CD8-positive, alpha-beta memory T cell (primary cell): Measurements from ENCODE around the gene ZNF823. TPM values are rescaled to one million over a fixed set of nuclear protein-coding genes. Genes with fewer than 3 reads are reported as not detected.

ENCODE experiments used
- CTCF ChIA-PET: fragments of 350-600 bp; sonication (Branson Sonifier 250); formaldehyde crosslinking; loops from one replicate; lab custom pipeline; 2021; ENCODE audit warnings: antibody characterized with exemption; lab: Charles Lee
- POLR2A ChIA-PET: fragments of 350-600 bp; sonication (Branson Sonifier 250); formaldehyde crosslinking; loops from one replicate; lab custom pipeline; 2021; ENCODE audit warnings: antibody characterized with exemption; lab: Charles Lee
- DNase-seq, 5 donors: peaks; one replicate each; pipeline versions ENCODE4 v3.0.0 to v3.0.0-alpha.2; 2020 to 2022; ENCODE audit warnings: mixed read lengths in 1 of 5
- H3K27ac ChIP-seq: one replicate; pipeline ENCODE4 v1.7.0; 2013; ENCODE audit warnings: low read depth, mild to moderate bottlenecking, low read length, moderate library complexity
- H3K27me3 ChIP-seq: 2 replicates; pipeline ENCODE4 v1.7.0; 2013; ENCODE audit warnings: low read length, mild to moderate bottlenecking; ENCODE audit not compliant: insufficient read depth, poor library complexity, severe bottlenecking
- H3K36me3 ChIP-seq: 2 replicates; pipeline ENCODE4 v1.7.0; 2013; ENCODE audit warnings: mild to moderate bottlenecking, low read length, moderate library complexity; ENCODE audit not compliant: insufficient read depth
- H3K4me1 ChIP-seq: 2 replicates; pipeline ENCODE4 v1.7.0; 2013; ENCODE audit warnings: mild to moderate bottlenecking, low read length, moderate library complexity; ENCODE audit not compliant: insufficient read depth
- H3K4me3 ChIP-seq: 2 replicates; pipeline ENCODE4 v1.7.0; 2013; ENCODE audit warnings: mild to moderate bottlenecking, low read length
- H3K9me3 ChIP-seq: 2 replicates; pipeline ENCODE4 v1.7.0; 2013; ENCODE audit warnings: mild to moderate bottlenecking, low read length
- H3K27ac Mint-ChIP-seq, 8 donors: one replicate each; pipeline ENCODE4 v1.8.0; 2020 to 2021; ENCODE audit warnings: mixed read lengths in 8 of 8, mild to moderate bottlenecking in 6 of 8, inconsistent platforms in 3 of 8, moderate library complexity in 3 of 8
- H3K27me3 Mint-ChIP-seq, 2 donors: one replicate each; pipeline ENCODE4 v1.8.0; 2020 to 2021; ENCODE audit warnings: mixed read lengths in 2 of 2, mild to moderate bottlenecking in 1 of 2, moderate library complexity in 1 of 2
- H3K36me3 Mint-ChIP-seq, 3 donors: one replicate each; pipeline ENCODE4 v1.8.0; 2020 to 2021; ENCODE audit warnings: mixed read lengths in 3 of 3, inconsistent platforms in 1 of 3, mild to moderate bottlenecking in 1 of 3
- H3K4me1 Mint-ChIP-seq, 3 donors: one replicate each; pipeline ENCODE4 v1.8.0; 2020 to 2021; ENCODE audit warnings: mixed read lengths in 3 of 3, inconsistent platforms in 1 of 3, mild to moderate bottlenecking in 1 of 3
- H3K4me3 Mint-ChIP-seq, 7 donors: one replicate each; pipeline ENCODE4 v1.8.0; 2020 to 2021; ENCODE audit warnings: mixed read lengths in 7 of 7, mild to moderate bottlenecking in 6 of 7, moderate library complexity in 4 of 7, inconsistent platforms in 2 of 7
- H3K9me3 Mint-ChIP-seq, 5 donors: one replicate each; pipeline ENCODE4 v1.8.0; 2020 to 2022; ENCODE audit warnings: mixed read lengths in 5 of 5, mild to moderate bottlenecking in 3 of 5, moderate library complexity in 2 of 5, inconsistent platforms in 1 of 5
- polyA plus RNA-seq: library from polyadenylated mRNA; unstranded; fragments of 300-500 nt; fragmentation: Illumina TruSeq; gene quantifications from one replicate; pipeline ENCODE4 v1.2.3, GENCODE V29; 2021
- total RNA-seq, 2 experiments: library from RNA; stranded (reverse); gene quantifications; one replicate each; pipeline ENCODE4 v1.2.3, GENCODE V29; 2021

The ZNF823 gene
- total and polyA plus RNA-seq, 3 experiments from 2014 or later: 3.6 to 4.6 (median 4.4) TPM

- peaks cover 1 to 19% (median 4%) of the 10 kb centered on the region in 3 donors for H3K36me3 Mint-ChIP-seq
- no peaks in the 10 kb centered on the region for H3K4me1 Mint-ChIP-seq
- H3K27me3 Mint-ChIP-seq: peaks cover 16 to 44% of the 10 kb centered on the region in 2 donors
- no peak overlapping the region for H3K4me3 Mint-ChIP-seq
- no peaks in the 10 kb centered on the region for H3K4me1 ChIP-seq
- POLR2A ChIA-PET: no interaction called here
- H3K9me3 ChIP-seq: peaks cover 12% of the 10 kb centered on the region
- no peak overlapping the region for H3K27ac Mint-ChIP-seq
- no peak overlapping the region for H3K4me3 ChIP-seq
- no peaks in the 10 kb centered on the region for H3K27me3 ChIP-seq
- H3K9me3 Mint-ChIP-seq: peaks cover 20 to 49% (median 47%) of the 10 kb centered on the region in 5 donors
- CTCF ChIA-PET: no interaction called here
- DNase-seq: no peak
- H3K36me3 ChIP-seq: no peaks in the 10 kb centered on the region
- H3K27ac ChIP-seq: no peak overlapping the region
These were observed 18.2 kb upstream of the ZNF823 start for GRCh38 chr19:11756965-11757364.

- H3K36me3 Mint-ChIP-seq: peaks cover 1 to 23% (median 4%) of the 10 kb centered on the region in 3 donors
- CTCF ChIA-PET: no interaction called here
- H3K4me1 Mint-ChIP-seq: no peaks in the 10 kb centered on the region
- peaks cover 12% of the 10 kb centered on the region for H3K9me3 ChIP-seq
- peaks cover 33 to 68% (median 53%) of the 10 kb centered on the region in 5 donors for H3K9me3 Mint-ChIP-seq
- H3K27ac ChIP-seq: no peak overlapping the region
- POLR2A ChIA-PET: no interaction called here
- no peak for DNase-seq
- peaks cover 19 to 35% of the 10 kb centered on the region in 2 donors for H3K27me3 Mint-ChIP-seq
- no peaks in the 10 kb centered on the region for H3K36me3 ChIP-seq
- H3K27ac Mint-ChIP-seq: no peak overlapping the region
- H3K27me3 ChIP-seq: no peaks in the 10 kb centered on the region
- H3K4me1 ChIP-seq: no peaks in the 10 kb centered on the region
- H3K4me3 Mint-ChIP-seq: no peak overlapping the region
- H3K4me3 ChIP-seq: no peak overlapping the region
These were observed 15.9 kb upstream of the ZNF823 start for GRCh38 chr19:11754663-11755062.

- no peaks in the 10 kb centered on the region for H3K36me3 ChIP-seq
- Mint-ChIP-seq H3K4me3 (no peak overlapping the region), H3K36me3 (peaks cover 1 to 36% (median 4%) of the 10 kb centered on the region in 3 donors), H3K9me3 (peaks cover 46 to 79% (median 62%) of the 10 kb centered on the region in 5 donors), H3K27me3 (peaks cover 20 to 30% of the 10 kb centered on the region in 2 donors), H3K27ac (no peak overlapping the region), H3K4me1 (no peaks in the 10 kb centered on the region)
- CTCF ChIA-PET: no interaction called here
- no peaks in the 10 kb centered on the region for H3K4me1 ChIP-seq
- no peaks in the 10 kb centered on the region for H3K27me3 ChIP-seq
- no peak overlapping the region for H3K27ac ChIP-seq
- H3K9me3 ChIP-seq: peaks cover 18% of the 10 kb centered on the region
- POLR2A ChIA-PET: no interaction called here
- no peak overlapping the region for H3K4me3 ChIP-seq
- DNase-seq: no peak
These were observed 13.5 kb upstream of the ZNF823 start for GRCh38 chr19:11752244-11752736.

GRCh38 chr19:11749751-11750150 lies 11.0 kb upstream of the ZNF823 start:
- no peak for DNase-seq
- Mint-ChIP-seq H3K27ac (no peak overlapping the region), H3K27me3 (peaks cover 15 to 30% of the 10 kb centered on the region in 2 donors), H3K4me1 (no peaks in the 10 kb centered on the region), H3K36me3 (peaks cover 1 to 33% (median 6%) of the 10 kb centered on the region in 3 donors), H3K4me3 (no peak overlapping the region), H3K9me3 (peaks cover 43 to 66% (median 58%) of the 10 kb centered on the region in 5 donors)
- CTCF ChIA-PET: no interaction called here
- Histone ChIP-seq H3K4me1 (no peaks in the 10 kb centered on the region), H3K27ac (no peak overlapping the region), H3K27me3 (no peaks in the 10 kb centered on the region), H3K36me3 (no peaks in the 10 kb centered on the region), H3K9me3 (peaks cover 8% of the 10 kb centered on the region), H3K4me3 (no peak overlapping the region)
- POLR2A ChIA-PET: no interaction called here

GRCh38 chr19:11747277-11747676 lies 8.5 kb upstream of the ZNF823 start:
- Histone ChIP-seq H3K9me3 (peaks cover 8% of the 10 kb centered on the region), H3K4me1 (no peaks in the 10 kb centered on the region), H3K4me3 (no peak overlapping the region), H3K27me3 (no peaks in the 10 kb centered on the region), H3K36me3 (no peaks in the 10 kb centered on the region), H3K27ac (no peak overlapping the region)
- Mint-ChIP-seq H3K36me3 (peaks cover 1 to 29% (median 2%) of the 10 kb centered on the region in 3 donors), H3K27ac (no peak overlapping the region), H3K4me1 (no peaks in the 10 kb centered on the region), H3K9me3 (peaks cover 34 to 46% (median 43%) of the 10 kb centered on the region in 5 donors), H3K27me3 (peaks cover 7 to 14% of the 10 kb centered on the region in 2 donors), H3K4me3 (no peak overlapping the region)
- CTCF ChIA-PET: no interaction called here
- POLR2A ChIA-PET: no interaction called here
- DNase-seq: no peak

- ChIA-PET CTCF (no interaction called here), POLR2A (no interaction called here)
- Mint-ChIP-seq H3K36me3 (peaks cover 0 to 22% (median 2%) of the 10 kb centered on the region in 3 donors), H3K27ac (no peak overlapping the region), H3K4me1 (peaks cover 0 to 2% (median 0%) of the 10 kb centered on the region in 3 donors), H3K4me3 (no peak overlapping the region), H3K9me3 (peaks cover 24 to 38% (median 32%) of the 10 kb centered on the region in 5 donors), H3K27me3 (peaks cover 1 to 5% of the 10 kb centered on the region in 2 donors)
- H3K27ac ChIP-seq: no peak overlapping the region
- H3K27me3 ChIP-seq: no peaks in the 10 kb centered on the region
- H3K4me1 ChIP-seq: no peaks in the 10 kb centered on the region
- no peaks in the 10 kb centered on the region for H3K36me3 ChIP-seq
- H3K4me3 ChIP-seq: no peak overlapping the region
- no peak for DNase-seq
- H3K9me3 ChIP-seq: peaks cover 8% of the 10 kb centered on the region
These were observed 7.1 kb upstream of the ZNF823 start for GRCh38 chr19:11745869-11746268.

GRCh38 chr19:11737964-11738745 lies 591 bp downstream of the ZNF823 start:
- Histone ChIP-seq H3K4me3 (peak overlapping the region; percentile 58), H3K27me3 (no peaks in the 10 kb centered on the region), H3K27ac (peak overlapping the region; percentile 60), H3K4me1 (peaks cover 10% of the 10 kb centered on the region), H3K36me3 (no peaks in the 10 kb centered on the region), H3K9me3 (no peaks in the 10 kb centered on the region)
- Mint-ChIP-seq H3K27me3 (peaks cover 0 to 2% of the 10 kb centered on the region in 2 donors), H3K4me1 (peaks cover 18 to 28% (median 21%) of the 10 kb centered on the region in 3 donors), H3K4me3 (peak overlapping the region; percentile 94 to 99 (median 97)), H3K36me3 (peaks cover 0 to 15% (median 2%) of the 10 kb centered on the region in 3 donors), H3K27ac (peak overlapping the region; percentile 5 to 87 (median 79)), H3K9me3 (no peaks in the 10 kb centered on the region)
- CTCF ChIA-PET: interaction anchor here (1.5 kb wide), 1 partner anchor 40 kb away, joined by 3 read pairs; no protein-coding TSS in a partner anchor
- POLR2A ChIA-PET: interaction anchor here (0.5 kb wide), 1 partner anchor 421 kb away, joined by 3 read pairs; no protein-coding TSS in a partner anchor
- DNase-seq: peak in 4 of 5 donors; percentile 10 to 55 (median 16)

- CTCF ChIA-PET: interaction anchor here (1.2 to 1.5 kb wide), 2 partner anchors 37 to 39 kb away, joined by 3 to 5 read pairs; no protein-coding TSS in a partner anchor
- POLR2A ChIA-PET: interaction anchor here (0.7 kb wide), 1 partner anchor 1248 kb away, joined by 9 read pairs; no protein-coding TSS in a partner anchor
- peaks cover 0 to 2% of the 10 kb centered on the region in 2 donors for H3K27me3 Mint-ChIP-seq
- Histone ChIP-seq H3K27me3 (no peaks in the 10 kb centered on the region), H3K27ac (no peak overlapping the region), H3K36me3 (no peaks in the 10 kb centered on the region), H3K4me3 (no peak overlapping the region), H3K4me1 (peaks cover 10% of the 10 kb centered on the region), H3K9me3 (no peaks in the 10 kb centered on the region)
- peaks cover 18 to 28% (median 21%) of the 10 kb centered on the region in 3 donors for H3K4me1 Mint-ChIP-seq
- peaks cover 0 to 2% (median 0%) of the 10 kb centered on the region in 5 donors for H3K9me3 Mint-ChIP-seq
- H3K4me3 Mint-ChIP-seq: peak overlapping the region; percentile 40 to 99 (median 93)
- peaks cover 3 to 17% (median 4%) of the 10 kb centered on the region in 3 donors for H3K36me3 Mint-ChIP-seq
- no peak for DNase-seq
- H3K27ac Mint-ChIP-seq: peak overlapping the region in 1 of 8 donors; percentile 47
These were observed 2.0 kb downstream of the ZNF823 start for GRCh38 chr19:11736696-11737095.
